AG10803 (cell line): ENCODE data around the gene MGST3.
A peak's percentile ranks its signal among the peaks of the same experiment; 100 is the strongest.
"Not testable (repeated sequence)": the region's sequence is repeated elsewhere in the genome, so short reads cannot be mapped to it uniquely, and the experiment has no call there.

Experiments used
- DNase-seq: peaks from one replicate; pipeline ENCODE4 v3.0.0; 2010; ENCODE audit warnings: low read depth
- H3K4me3 ChIP-seq: 2 replicates; pipeline ENCODE4 v1.5.1; 2011; ENCODE audit warnings: mild to moderate bottlenecking, low read length, control low read depth
- TF ChIP-seq, protein P1 (sequence below): conservative IDR thresholded peaks from 2 replicates; pipeline ENCODE4 v1.5.1; 2011; ENCODE audit warnings: mild to moderate bottlenecking, low read length, control low read depth, inconsistent platforms

MGST3 gene

DNA sequence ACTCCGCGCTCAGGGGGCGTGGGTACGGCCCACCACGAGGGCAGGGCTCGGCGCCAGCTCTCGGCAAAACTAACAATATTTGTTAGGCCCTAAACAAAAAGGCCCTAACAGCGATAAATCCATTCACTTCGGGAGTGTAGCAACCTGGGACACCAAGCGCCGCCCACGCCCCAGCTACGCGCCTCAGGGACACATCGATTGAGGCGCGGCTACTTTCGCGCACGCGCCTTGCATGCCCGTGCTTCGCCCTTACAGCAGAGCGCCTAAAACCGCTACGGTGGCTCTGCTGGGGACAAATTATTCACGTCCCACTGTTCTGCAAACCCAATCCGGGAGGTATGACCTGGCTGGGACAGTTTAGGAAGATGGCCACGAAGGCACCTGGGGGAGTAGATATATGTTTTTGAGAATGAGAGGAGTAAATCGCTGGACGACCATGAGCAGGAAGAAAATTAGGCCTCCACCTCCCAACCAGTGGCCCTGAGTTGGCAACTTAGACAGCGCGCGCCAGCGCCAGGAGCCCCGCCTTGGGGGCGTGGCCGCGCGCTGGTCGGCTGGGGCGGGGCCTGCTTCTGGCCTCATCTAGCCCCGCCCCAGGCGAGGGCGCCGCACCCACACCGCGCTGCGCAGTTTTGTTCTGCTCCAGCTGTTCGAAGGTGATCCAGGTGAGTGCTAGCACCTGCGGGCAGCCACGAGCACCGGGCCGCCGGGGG is at the start of gene MGST3:
TSS of gene MGST3 (plus strand) at position 606 of the 713 bp plus-strand sequence. CDS start 18,614 bp downstream, outside the sequence.
- peak; percentile 96 for DNase-seq
- TF ChIP-seq, protein P1, sequence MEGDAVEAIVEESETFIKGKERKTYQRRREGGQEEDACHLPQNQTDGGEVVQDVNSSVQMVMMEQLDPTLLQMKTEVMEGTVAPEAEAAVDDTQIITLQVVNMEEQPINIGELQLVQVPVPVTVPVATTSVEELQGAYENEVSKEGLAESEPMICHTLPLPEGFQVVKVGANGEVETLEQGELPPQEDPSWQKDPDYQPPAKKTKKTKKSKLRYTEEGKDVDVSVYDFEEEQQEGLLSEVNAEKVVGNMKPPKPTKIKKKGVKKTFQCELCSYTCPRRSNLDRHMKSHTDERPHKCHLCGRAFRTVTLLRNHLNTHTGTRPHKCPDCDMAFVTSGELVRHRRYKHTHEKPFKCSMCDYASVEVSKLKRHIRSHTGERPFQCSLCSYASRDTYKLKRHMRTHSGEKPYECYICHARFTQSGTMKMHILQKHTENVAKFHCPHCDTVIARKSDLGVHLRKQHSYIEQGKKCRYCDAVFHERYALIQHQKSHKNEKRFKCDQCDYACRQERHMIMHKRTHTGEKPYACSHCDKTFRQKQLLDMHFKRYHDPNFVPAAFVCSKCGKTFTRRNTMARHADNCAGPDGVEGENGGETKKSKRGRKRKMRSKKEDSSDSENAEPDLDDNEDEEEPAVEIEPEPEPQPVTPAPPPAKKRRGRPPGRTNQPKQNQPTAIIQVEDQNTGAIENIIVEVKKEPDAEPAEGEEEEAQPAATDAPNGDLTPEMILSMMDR: no peak
- H3K4me3 ChIP-seq: peak within 1 kb of the TSS; percentile 94

DNA sequence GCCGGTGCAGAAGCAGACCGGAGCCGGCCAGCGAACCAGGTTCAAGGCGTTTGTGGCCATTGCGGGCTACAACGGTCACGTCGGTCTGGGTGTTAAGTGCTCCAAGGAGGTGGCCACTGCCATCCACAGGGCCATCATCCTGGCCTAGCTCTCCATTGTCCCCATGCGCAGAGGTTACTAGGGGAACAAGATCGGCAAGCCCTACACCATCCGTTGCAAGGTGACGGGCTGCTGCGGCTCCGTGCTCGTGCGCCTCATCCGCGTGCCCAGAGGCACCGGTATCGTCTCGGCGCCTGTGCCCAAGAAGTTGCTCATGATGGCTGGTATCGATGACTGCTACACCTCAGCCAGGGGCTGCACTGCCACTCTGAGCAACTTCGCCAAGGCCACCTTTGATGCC is 49.1 kb upstream of the MGST3 start:
- TF ChIP-seq, protein P1: no peak
- DNase-seq: no peak
- H3K4me3 ChIP-seq: no peak overlapping the region

DNA sequence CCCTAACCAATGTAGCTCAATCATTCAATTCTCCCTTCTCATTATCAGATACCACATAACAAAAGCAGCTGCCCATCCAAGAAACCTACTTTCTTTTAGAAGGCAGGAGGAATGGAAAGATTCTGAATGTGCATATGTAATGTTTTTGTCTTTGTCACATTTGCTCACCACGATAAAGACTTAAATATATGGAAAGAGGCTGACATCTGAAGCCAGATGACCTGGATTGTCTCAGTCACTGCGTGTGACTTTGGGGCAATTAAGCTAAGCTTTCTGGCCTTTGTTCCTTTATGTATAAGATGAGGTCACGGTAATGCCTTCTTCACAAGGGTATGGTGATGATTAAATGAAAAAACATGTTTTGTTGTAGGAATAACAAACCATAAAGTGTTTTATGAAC is 44.6 kb upstream of the MGST3 start:
- TF ChIP-seq, protein P1: no peak
- DNase-seq: no peak
- H3K4me3 ChIP-seq: no peak overlapping the region

DNA sequence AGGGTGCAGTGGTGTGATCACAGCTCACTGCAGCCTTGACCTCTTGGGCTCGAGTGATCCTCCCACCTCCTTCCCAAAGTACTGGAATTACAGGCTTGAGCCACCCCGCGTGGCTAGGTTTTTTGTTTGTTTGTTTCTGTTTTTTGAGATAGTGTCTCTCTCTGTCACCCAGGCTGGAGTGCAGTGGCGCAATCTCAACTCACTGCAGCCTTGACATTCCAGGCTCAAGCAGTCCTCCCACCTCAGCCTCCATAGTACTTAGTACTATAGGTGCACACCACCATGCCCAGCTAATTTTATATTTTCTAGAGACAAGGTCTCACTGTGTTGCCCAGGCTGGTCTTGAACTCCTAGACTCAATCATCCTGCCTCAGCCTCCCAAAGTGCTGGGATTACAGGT is 39.6 kb upstream of the MGST3 start:
- not testable (repeated sequence) for H3K4me3 ChIP-seq, DNase-seq

DNA sequence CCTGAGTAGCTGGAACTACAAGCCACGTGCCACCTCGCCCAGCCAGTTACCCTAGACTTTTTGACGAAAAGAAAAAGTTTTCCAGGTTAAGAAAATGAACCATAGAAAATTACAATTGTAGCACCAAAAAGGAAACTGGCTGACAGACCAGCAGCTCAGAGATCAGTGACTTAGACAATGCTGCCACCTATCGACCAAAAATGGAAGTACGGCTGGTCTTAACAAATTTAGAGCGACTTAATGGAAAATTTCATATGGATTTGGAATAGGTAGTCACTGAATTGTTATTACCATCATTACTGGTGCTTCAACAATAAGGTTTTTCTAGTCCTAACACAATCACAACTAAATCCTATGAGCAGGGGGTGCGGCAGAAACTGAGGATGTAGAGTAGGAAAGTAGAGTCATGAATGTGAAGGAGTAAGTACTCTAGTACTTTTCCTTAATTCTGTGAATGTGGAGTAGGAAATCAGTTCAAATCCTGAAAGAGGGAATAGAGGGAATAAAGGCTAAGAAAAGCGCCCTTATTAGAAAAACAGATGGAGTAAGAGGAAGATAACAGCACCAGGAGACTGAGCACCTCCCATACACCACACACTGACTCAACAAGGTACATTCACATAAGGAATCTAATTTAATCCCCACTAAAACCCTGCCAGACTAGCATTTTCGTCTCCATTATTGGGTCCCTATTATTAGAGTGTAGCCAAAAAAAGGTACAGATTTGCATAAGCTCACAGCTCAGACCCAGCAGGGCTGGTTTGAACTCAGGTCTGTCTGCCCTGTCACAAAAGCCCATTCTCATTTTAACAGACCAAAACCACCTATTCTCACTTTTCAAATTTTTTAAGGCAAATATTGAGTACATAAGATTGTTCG is 37.9 kb upstream of the MGST3 start:
- DNase-seq: peak; percentile 72
- TF ChIP-seq, protein P1: peak; percentile 95
- no peak overlapping the region for H3K4me3 ChIP-seq

DNA sequence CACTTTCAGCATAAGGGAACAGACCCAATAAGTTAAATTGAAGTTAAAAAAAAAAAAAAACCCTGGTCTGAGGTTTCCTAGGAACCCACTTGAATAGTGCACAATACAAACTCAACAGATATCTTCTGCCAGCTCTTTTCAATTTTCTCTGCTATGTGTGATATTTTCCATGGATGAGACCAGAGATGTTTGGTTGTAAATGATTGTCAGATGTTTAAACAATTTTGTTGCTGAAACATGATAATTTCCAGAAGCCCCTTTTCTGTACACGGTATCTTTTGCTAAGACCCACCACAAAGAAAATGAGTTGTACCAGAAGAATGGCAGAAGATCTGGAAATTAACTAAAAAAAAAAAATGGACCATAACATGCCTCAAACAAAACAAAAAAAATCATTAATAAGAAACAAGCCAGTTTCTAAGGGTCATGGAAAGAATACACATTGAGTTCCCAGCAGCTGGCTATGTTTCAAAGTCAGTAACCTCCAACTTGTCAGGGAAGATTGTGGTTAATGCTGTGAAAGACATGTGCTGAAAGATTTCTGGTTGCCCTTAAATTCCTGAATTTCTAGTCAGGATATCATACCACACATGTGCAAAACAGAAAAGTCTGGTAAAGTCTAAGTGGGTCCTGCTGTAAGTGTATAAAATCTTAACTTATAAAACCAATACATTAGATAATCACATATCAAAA is 35.6 kb upstream of the MGST3 start:
- H3K4me3 ChIP-seq: no peak overlapping the region
- TF ChIP-seq, protein P1: no peak
- peak; percentile 90 for DNase-seq

DNA sequence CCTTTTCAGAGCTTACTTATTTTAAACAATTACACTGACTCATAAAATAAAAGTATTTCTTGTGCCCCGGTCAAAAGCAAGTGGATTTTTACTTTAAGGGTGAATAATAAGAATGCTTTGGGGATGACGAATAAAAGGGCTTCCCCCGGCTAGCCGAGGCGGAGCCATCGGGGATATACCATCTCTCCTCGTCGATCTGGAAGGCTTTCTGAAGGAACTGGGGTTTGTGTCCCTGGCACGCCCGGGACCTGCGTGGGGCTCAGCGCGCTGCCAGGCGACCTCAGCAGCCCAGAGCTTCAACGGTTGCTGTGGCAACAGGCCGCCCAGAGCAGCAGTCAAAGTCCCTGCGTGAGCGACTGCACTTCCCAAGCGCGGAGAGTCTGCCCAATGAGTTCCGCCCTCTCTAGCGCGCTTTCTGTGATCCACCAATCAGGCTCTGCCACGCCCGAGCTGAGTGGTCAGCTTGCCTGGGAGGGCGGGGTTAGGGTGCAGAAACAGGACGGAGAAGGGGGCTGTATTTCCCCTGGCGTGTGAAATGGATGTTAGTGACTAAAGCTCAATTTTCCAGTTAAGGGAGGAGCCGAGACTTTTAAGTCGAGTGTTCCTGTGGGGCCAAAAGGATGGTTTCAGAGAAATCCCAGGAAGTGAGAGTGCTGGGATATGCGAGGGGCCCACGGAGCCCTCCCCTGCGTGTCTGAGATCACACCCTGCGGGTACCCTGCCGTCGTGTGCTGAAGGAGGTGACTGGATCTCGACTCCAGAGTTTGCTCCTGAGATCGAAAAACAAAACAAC is 33.0 kb upstream of the MGST3 start:
- peak overlapping the region; percentile 75 for H3K4me3 ChIP-seq
- TF ChIP-seq, protein P1: no peak
- DNase-seq: peak; percentile 95
